Activated CD8-positive, alpha-beta memory T cell treated with anti-CD3 and anti-CD28 coated beads, Interleukin-2, amount 50 U/mL, for 24 hours (primary cell): ENCODE results near the gene HEBP2.

Experiments used
- DNase-seq: peaks from one replicate; pipeline ENCODE4 v3.0.0-alpha.2; 2020; ENCODE audit errors: extremely low read depth

The HEBP2 gene

DNA sequence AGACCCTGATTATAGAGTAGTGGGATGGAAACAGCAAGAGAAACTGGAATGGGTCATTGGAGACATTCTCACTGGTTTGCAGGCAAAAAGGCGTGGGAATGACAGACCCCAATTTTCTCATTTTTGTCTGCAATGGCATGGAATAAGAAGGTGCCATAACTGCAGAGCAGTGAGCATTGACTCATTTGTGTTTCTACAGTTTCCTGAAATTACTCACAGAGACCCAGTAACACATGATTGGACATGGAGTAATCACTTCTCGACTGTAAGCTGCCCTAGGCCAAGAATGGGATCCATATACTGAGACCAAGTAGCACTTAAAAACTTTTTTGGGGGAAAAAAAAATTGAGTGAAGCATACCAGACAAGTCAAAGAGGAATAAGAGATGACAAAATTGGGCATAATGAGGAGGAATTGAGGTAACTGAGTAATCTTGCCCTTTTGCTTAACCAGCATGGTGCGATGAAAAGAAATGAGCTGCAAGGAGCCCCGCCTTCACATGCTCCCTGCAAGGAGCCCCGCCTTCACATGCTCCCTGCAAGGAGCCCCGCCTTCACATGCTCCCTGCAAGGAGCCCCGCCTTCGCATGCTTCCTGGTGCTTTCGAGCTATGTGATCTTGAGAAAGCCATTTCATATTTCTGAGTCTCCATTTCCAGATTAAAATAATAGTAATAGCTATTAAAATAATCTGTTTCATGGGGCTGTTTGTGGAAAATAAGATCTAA lies 51.1 kb downstream of the HEBP2 start:
- peak; percentile 28 for DNase-seq

DNA sequence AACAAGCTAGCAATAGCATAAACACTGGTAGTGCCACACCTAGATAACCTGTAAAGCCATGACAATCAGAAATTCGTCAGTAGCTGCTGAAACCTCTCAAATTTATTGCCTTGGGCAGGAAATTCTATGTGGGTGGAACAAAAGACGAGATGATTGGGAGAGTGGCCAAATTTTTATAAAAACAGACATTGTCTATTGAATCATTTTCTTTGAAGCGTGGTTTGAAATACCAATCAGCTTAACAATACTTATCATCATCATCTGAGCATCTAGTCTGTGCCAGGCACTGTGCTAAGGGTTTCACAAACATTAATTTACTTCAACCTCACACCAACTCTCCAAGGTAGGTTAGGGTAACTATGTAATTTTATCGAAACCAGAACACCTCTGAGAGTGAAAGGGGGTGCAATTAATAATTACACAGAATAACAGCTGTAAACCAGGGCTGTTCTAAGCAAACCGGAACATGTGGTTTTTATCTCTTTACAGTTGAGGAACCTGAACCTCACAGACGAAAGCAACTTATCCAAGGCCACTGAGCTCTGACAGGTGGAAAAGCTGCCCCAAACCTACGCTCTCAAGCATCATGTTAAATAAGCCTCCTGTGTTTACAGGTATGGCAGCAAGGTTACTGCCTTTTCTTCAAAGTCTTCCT lies 51.9 kb downstream of the HEBP2 start:
- DNase-seq: no peak

DNA sequence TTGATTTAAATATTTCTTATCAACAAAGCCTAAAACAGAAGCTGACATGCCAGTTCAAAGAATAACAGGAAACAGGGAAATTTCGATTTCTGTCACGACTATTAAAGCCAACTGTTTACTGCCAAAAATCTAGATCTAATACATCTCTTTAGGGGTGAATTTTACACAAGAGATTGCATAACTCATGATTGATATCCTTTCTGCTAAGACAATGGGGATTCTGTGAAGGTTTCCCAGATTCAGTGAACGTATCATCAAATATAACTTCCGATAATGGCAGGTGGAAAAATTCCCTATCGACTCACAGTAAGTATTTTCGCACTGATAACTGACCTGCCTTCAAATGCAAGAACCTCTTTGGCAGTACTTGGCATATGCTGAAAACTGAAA lies 52.4 kb downstream of the HEBP2 start:
- DNase-seq: no peak

DNA sequence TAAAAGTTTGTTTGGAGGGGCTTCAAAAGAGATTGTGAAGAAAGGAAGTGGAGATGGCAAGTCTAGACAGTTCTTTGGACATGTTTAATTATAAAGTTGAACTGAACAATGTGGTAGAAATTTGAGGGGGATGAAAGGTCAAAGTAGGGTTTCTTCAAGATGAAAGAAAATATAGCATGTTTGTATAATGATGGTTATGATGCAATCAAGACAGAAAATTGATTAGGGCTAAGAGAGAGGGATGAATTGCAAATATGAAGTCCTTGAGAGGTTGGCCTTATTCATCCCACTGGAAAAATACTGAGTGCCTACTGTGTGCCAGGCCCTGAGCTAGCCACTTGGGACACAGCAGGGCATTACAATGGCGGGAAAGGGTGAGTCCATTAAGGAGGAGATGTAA lies 57.6 kb downstream of the HEBP2 start:
- DNase-seq: no peak

DNA sequence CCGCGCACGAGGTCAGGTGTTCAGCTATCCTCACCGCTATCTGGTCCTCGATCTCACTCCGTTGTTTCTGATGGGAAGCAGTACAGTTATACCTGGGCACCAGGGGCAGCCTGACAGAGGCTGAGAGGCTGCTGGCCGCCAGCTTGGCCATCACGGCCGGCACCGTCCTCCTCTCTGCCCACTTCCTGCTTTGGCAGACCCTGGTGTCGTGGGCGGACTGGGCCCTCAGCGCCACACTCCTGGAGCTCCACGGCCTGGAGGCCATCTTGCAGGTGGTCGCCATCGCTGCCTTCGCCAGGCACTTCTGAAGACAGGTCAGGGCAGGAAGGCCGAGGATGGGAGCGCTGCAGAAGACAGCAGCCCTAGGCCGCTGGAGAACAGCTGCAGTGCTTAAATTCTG lies 60.1 kb downstream of the HEBP2 start:
- no peak for DNase-seq

DNA sequence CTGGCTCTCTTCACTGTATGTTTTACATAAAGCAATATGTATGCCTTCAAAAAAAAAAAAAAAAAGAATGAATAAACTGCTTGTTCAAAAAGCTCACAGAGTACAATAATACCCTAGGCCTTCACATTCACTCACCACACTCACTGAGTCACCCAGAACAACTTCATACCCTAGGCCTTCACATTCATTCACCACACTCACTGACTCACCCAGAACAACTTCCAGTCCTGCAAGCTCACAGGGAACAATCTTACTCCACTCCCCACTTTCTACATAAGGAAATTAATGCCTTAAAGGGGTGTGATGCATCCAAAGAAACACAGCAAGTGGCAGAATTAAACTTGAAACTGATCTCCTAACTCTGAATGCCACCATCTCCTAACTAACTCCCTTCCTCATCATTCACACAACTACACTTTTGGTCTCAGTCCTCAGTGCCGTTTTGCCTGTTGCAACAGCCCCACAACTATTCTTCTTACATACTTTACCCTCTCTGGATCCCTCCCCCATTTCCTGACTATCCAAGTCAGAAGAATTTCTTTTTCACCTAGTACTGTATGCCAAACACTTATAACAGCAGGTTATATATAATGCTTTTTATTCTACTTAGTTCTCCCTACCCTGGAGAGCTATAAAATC lies 61.1 kb downstream of the HEBP2 start:
- DNase-seq: no peak

DNA sequence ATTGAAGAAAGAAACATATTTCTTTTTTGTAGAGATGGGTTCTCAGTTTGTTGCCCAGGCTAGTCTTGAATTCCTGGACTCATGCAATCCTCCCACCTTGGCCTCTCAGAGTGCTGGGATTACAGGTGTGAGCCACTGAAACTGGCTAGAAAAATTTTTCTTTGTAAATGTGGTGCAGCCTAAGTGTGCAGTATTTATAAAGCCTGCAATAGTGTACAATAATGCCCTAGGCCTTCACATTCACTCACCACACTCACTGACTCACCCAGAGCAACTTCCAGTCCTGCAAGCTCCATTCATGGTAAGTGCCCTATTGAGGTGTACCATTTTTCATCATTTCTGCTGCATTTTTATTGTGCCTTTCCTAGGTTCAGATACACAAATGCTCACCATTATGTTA lies 63.9 kb downstream of the HEBP2 start:
- no peak for DNase-seq

DNA sequence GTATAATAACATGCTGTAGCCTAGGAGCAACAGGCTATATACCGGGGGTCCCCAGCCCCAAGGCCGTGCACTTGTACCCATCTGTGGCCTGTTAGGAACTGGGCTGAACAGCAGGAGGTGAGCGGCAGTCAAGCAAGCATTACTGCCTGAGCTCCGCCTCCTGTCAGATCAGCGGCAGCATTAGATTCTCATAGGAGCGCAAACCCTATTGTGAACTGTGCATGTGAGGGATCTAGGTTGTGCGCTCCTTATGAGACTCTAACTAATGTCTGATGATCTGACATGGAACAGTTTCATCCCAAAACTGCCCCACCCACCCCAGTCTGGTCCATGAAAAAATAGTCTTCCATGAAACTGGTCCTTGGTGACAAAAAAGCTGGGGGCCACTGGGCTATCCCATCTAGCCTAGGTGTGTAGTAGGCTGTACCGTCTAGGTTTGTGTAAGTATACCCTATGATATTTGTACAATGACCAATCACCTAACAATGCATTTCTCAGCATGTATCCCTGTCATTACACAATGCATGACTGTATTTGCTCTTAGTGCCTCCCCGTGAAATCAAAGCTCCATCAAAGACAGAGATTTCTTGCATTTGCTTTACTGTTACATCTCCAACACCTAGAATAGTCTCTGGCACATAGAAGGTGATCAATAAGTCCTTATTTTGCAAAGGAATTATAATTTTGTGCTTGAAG lies 64.4 kb downstream of the HEBP2 start:
- DNase-seq: no peak
